SK-N-SH (cell line): Measurements from ENCODE around the gene EPB41L5. TPM values are rescaled to one million over a fixed set of nuclear protein-coding genes. Genes with fewer than 3 reads are reported as not detected.

Source experiments
- CTCF ChIA-PET: fragments of 300-600, 350-600 bp; formaldehyde crosslinking; extraction: SDS; loops from one replicate; lab custom pipeline; 2021; lab: Yijun Ruan, JAX
- POLR2A ChIA-PET: fragments of 350-600 bp; sonication (Branson Sonifier 250); formaldehyde crosslinking; extraction: SDS; loops from one replicate; lab custom pipeline; 2020; ENCODE audit warnings: antibody characterized with exemption, inconsistent platforms; lab: Yijun Ruan, JAX
- DNase-seq: peaks from one replicate; pipeline ENCODE4 v3.0.0; 2012
- H2AFZ ChIP-seq: fragments of 200-600 bp; sonication (generic); 2 replicates; pipeline ENCODE4 v1.8.1; 2016; ENCODE audit warnings: antibody characterized with exemption, mild to moderate bottlenecking, low read depth
- H3F3A ChIP-seq: fragments of 200-600 bp; sonication (generic); replicated peaks from 2 replicates; pipeline ENCODE3; 2016; ENCODE audit warnings: antibody characterized with exemption, mild to moderate bottlenecking; ENCODE audit not compliant: insufficient read depth
- H3K27ac ChIP-seq, 2 experiments: fragments of 200-500 bp in 1 of 2; fragments of 200-600 bp in 1 of 2; sonication (Bioruptor generic) in 1 of 2; sonication (generic), shearing (Covaris generic) in 1 of 2; 2 replicates each; pipeline versions ENCODE4 v1.5.1 to v1.6.1; 2014 to 2016; ENCODE audit warnings: low read depth in 2 of 2, inconsistent platforms in 1 of 2, low read length in 1 of 2, mild to moderate bottlenecking in 1 of 2, mixed read lengths in 1 of 2
- H3K27me3 ChIP-seq: fragments of 200-600 bp; sonication (generic), shearing (Covaris generic); 2 replicates; pipeline ENCODE4 v1.6.1; 2016; ENCODE audit warnings: mixed run types; ENCODE audit not compliant: insufficient read depth
- H3K36me3 ChIP-seq, 2 experiments: fragments of 200-500 bp in 1 of 2; fragments of 200-600 bp in 1 of 2; sonication (Bioruptor generic) in 1 of 2; sonication (generic) in 1 of 2; replicated peaks in 1 of 2; 2 replicates each; pipeline versions ENCODE3 to v1.5.1; 2014 to 2016; ENCODE audit warnings: low read length in 1 of 2, mild to moderate bottlenecking in 1 of 2; ENCODE audit not compliant: insufficient read depth in 2 of 2, control insufficient read depth in 1 of 2
- H3K4me1 ChIP-seq, 2 experiments: fragments of 200-500 bp in 1 of 2; fragments of 200-600 bp in 1 of 2; sonication (Bioruptor generic) in 1 of 2; sonication (generic), shearing (Covaris generic) in 1 of 2; 2 replicates each; pipeline versions ENCODE4 v1.5.1 to v1.6.1; 2014 to 2016; ENCODE audit warnings: low read depth in 1 of 2, low read length in 1 of 2, mixed run types in 1 of 2; ENCODE audit not compliant: insufficient read depth in 2 of 2, control insufficient read depth in 1 of 2
- H3K4me2 ChIP-seq: fragments of 200-600 bp; sonication (generic), shearing (Covaris generic); 2 replicates; pipeline ENCODE4 v1.6.1; 2017; ENCODE audit warnings: mixed run types
- H3K4me3 ChIP-seq, 2 experiments: fragments of 200-500 bp in 1 of 2; fragments of 200-600 bp in 1 of 2; sonication (Bioruptor generic) in 1 of 2; sonication (generic), shearing (Covaris generic) in 1 of 2; 2 replicates each; pipeline versions ENCODE4 v1.5.1 to v1.8.1; 2014 to 2016; ENCODE audit warnings: low read depth in 2 of 2, inconsistent platforms in 1 of 2, low read length in 1 of 2, mild to moderate bottlenecking in 1 of 2, mixed read lengths in 1 of 2, moderate library complexity in 1 of 2
- H3K79me2 ChIP-seq: fragments of 200-600 bp; sonication (generic); 2 replicates; pipeline ENCODE4 v1.8.1; 2017; ENCODE audit warnings: mild to moderate bottlenecking; ENCODE audit not compliant: insufficient read depth
- H3K9ac ChIP-seq: fragments of 200-600 bp; sonication (generic); 2 replicates; pipeline ENCODE4 v1.6.1; 2017; ENCODE audit warnings: mixed run types
- H3K9me2 ChIP-seq: fragments of 200-600 bp; sonication (generic); 2 replicates; pipeline ENCODE4 v1.6.1; 2017; ENCODE audit warnings: mixed run types
- H3K9me3 ChIP-seq: fragments of 200-600 bp; sonication (generic); 2 replicates; pipeline ENCODE4 v1.6.1; 2017; ENCODE audit warnings: mixed run types, mild to moderate bottlenecking, moderate library complexity
- H4K20me1 ChIP-seq: fragments of 200-600 bp; sonication (generic); 2 replicates; pipeline ENCODE4 v1.6.1; 2017; ENCODE audit warnings: mild to moderate bottlenecking, mixed run types; ENCODE audit not compliant: insufficient read depth
- ELF1 ChIP-seq: IDR thresholded peaks from 2 replicates; pipeline ENCODE4 v1.4.0; 2012
- EP300 ChIP-seq, 2 experiments: IDR thresholded peaks; 2 replicates each; pipeline versions ENCODE4 v1.4.0 to v1.6.1; 2012; ENCODE audit warnings: borderline replicate concordance in 1 of 2, low read depth in 1 of 2, low read length in 1 of 2
- EZH2phosphoT487 ChIP-seq: fragments of 200-600 bp; sonication (generic); IDR thresholded peaks from 2 replicates; pipeline ENCODE4 v1.6.1; 2017; ENCODE audit warnings: low read depth, mixed run types, mild to moderate bottlenecking, antibody characterized with exemption, moderate library complexity, borderline replicate concordance
- FOSL2 ChIP-seq: IDR thresholded peaks from 2 replicates; pipeline ENCODE4 v1.4.0; 2012; ENCODE audit warnings: low read depth, mild to moderate bottlenecking, moderate library complexity, borderline replicate concordance
- FOXJ3 ChIP-seq: sonication (generic); formaldehyde crosslinking; IDR thresholded peaks from 2 replicates; pipeline ENCODE4 v1.5.1; 2020; ENCODE audit warnings: mild to moderate bottlenecking, missing genetic modification reagents
- FOXM1 ChIP-seq: IDR thresholded peaks from 2 replicates; pipeline ENCODE4 v1.4.0; 2012; ENCODE audit warnings: low read depth, mild to moderate bottlenecking
- GABPA ChIP-seq: IDR thresholded peaks from 2 replicates; pipeline ENCODE4 v1.4.0; 2012; ENCODE audit warnings: low read depth, mild to moderate bottlenecking
- GATA2 ChIP-seq: sonication (generic); formaldehyde crosslinking; IDR thresholded peaks from 2 replicates; pipeline ENCODE4 v1.5.0; 2020; ENCODE audit warnings: mild to moderate bottlenecking, missing genetic modification reagents
- IRF3 ChIP-seq: fragments of 150-350 bp; IDR thresholded peaks from 2 replicates; pipeline ENCODE4 v1.6.1; 2016; ENCODE audit warnings: mild to moderate bottlenecking, low read depth, low read length
- JUND ChIP-seq: IDR thresholded peaks from 2 replicates; pipeline ENCODE4 v1.4.0; 2012
- MAX ChIP-seq: IDR thresholded peaks from 2 replicates; pipeline ENCODE4 v1.4.0; 2012; ENCODE audit warnings: low read depth
- MXI1 ChIP-seq: IDR thresholded peaks from 2 replicates; pipeline ENCODE4 v1.6.1; 2012; ENCODE audit warnings: mild to moderate bottlenecking, low read depth, low read length, improper control_type of control experiment
- NFIC ChIP-seq: IDR thresholded peaks from 2 replicates; pipeline ENCODE4 v1.4.0; 2012; ENCODE audit warnings: borderline replicate concordance
- POLR2AphosphoS5 ChIP-seq: IDR thresholded peaks from 2 replicates; pipeline ENCODE4 v1.6.1; 2012; ENCODE audit warnings: low read depth, low read length
- RAD21 ChIP-seq: IDR thresholded peaks from 2 replicates; pipeline ENCODE4 v1.6.1; 2012; ENCODE audit warnings: mild to moderate bottlenecking, low read length
- REST ChIP-seq: IDR thresholded peaks from 2 replicates; pipeline ENCODE4 v1.6.1; 2012; ENCODE audit warnings: mild to moderate bottlenecking, low read depth, low read length, moderate library complexity
- RXRA ChIP-seq: IDR thresholded peaks from 2 replicates; pipeline ENCODE4 v1.4.0; 2012; ENCODE audit warnings: low read depth, mild to moderate bottlenecking, borderline replicate concordance
- SIN3A ChIP-seq: IDR thresholded peaks from 2 replicates; pipeline ENCODE4 v1.6.1; 2012; ENCODE audit warnings: low read depth, mild to moderate bottlenecking, low read length, moderate library complexity, borderline replicate concordance
- SMC3 ChIP-seq: IDR thresholded peaks from 2 replicates; pipeline ENCODE4 v1.6.1; 2012; ENCODE audit warnings: low read depth, low read length, improper control_type of control experiment
- TCF12 ChIP-seq: IDR thresholded peaks from 2 replicates; pipeline ENCODE4 v1.4.0; 2012
- WGBS: methylation state at CpG from one replicate; pipeline ENCODE4 v1.1.6; 2017; ENCODE audit warnings: low lambda C conversion rate; 5-methylcytosine and 5-hydroxymethylcytosine counted together
- polyA plus RNA-seq, 3 experiments: library from polyadenylated mRNA; depleted of rRNA; stranded (reverse); fragments of >200 nt; gene quantifications; 2 replicates each; pipeline ENCODE4 v1.2.3, GENCODE V29; 2012

Gene EPB41L5
- polyA plus RNA-seq, 1 of the 3 experiments (the other 2 are of a cell fraction) = 5.3 TPM

- H3K4me1 ChIP-seq = peaks cover 14 to 20% of the 10 kb centered on the region in 2 experiments
- no peak overlapping the region for H3K9ac ChIP-seq
- no peak overlapping the region for H3K4me2 ChIP-seq
- no peaks in the 10 kb centered on the region for H3K9me3 ChIP-seq
- no peak overlapping the region for H3K4me3 ChIP-seq
- no peaks in the 10 kb centered on the region for H3K9me2 ChIP-seq
- 86% methylated on average over 6 of the region's 6 CpGs for WGBS
- peaks cover 5 to 10% of the 10 kb centered on the region in 2 experiments for H3K36me3 ChIP-seq
- TF ChIP-seq POLR2AphosphoS5 (no peak), RAD21 (no peak), EP300 (IDR thresholded peaks at IDR 0.05; ENCODE audit: borderline replicate concordance in 1 of 2, low read depth in 1 of 2, low read length in 1 of 2) (no peak), MAX (no peak), SIN3A (no peak), MXI1 (no peak), NFIC (no peak), FOXM1 (no peak), REST (no peak), EZH2phosphoT487 (no peak), RXRA (no peak), FOXJ3 (CRISPR knock-in tag) (no peak)
- H4K20me1 ChIP-seq = peaks cover 4% of the 10 kb centered on the region; the same call in 1 of the 2 replicates
- H2AFZ ChIP-seq = no peak overlapping the region
- peaks cover 19% of the 10 kb centered on the region for H3F3A ChIP-seq
- ChIA-PET CTCF (interaction anchor here (0.6 to 9.2 kb wide), 32 partner anchors 9 to 969 kb away, joined by 3 to 129 read pairs (median 4); no protein-coding TSS in a partner anchor), POLR2A (no interaction called here)
- no peaks in the 10 kb centered on the region for H3K79me2 ChIP-seq
- H3K27me3 ChIP-seq = no peaks in the 10 kb centered on the region
- H3K27ac ChIP-seq = no peak overlapping the region; a peak in 1 of 4 replicates
- no peak for DNase-seq
These were observed 97.6 kb downstream of the EPB41L5 start for GRCh38 chr2:120110507-120110906.

- Histone ChIP-seq H4K20me1 (peaks cover 4% of the 10 kb centered on the region; the same call in 1 of the 2 replicates), H3K9me3 (no peaks in the 10 kb centered on the region), H3K79me2 (no peaks in the 10 kb centered on the region), H3K27me3 (no peaks in the 10 kb centered on the region), H3K9me2 (no peaks in the 10 kb centered on the region), H3F3A (peaks cover 14% of the 10 kb centered on the region), H3K4me2 (no peak overlapping the region), H3K9ac (no peak overlapping the region), H2AFZ (no peak overlapping the region), H3K4me3 (no peak overlapping the region), H3K36me3 (peaks cover 1 to 6% of the 10 kb centered on the region in 2 experiments), H3K27ac (no peak overlapping the region), H3K4me1 (peaks cover 14 to 20% of the 10 kb centered on the region in 2 experiments)
- ChIA-PET CTCF (interaction anchor here (0.6 to 9.2 kb wide), 6 partner anchors 20 to 527 kb away, joined by 3 to 129 read pairs (median 30); no protein-coding TSS in a partner anchor), POLR2A (no interaction called here)
- WGBS = 87% methylated on average over 5 of the region's 5 CpGs
- no peak for DNase-seq
- TF ChIP-seq GABPA (no peak), EP300 (IDR thresholded peaks at IDR 0.05; ENCODE audit: borderline replicate concordance in 1 of 2, low read depth in 1 of 2, low read length in 1 of 2) (no peak), SMC3 (no peak), IRF3 (no peak), REST (no peak), FOSL2 (no peak), TCF12 (no peak), ELF1 (no peak), JUND (no peak), GATA2 (CRISPR knock-in tag) (no peak), MXI1 (no peak), SIN3A (no peak), FOXM1 (no peak)
These were observed 98.3 kb downstream of the EPB41L5 start for GRCh38 chr2:120111193-120111592.
